Measurements from ENCODE around the gene FAM227A. TPM values are rescaled to one million over a fixed set of nuclear protein-coding genes. Genes with fewer than 3 reads are reported as not detected.

Gene FAM227A
- total and polyA plus RNA-seq, 2 of the 13 experiments (the other 11 are each of a cell fraction or from before 2014, with no cell fraction given) = 1.0 to 1.5 TPM

DNA sequence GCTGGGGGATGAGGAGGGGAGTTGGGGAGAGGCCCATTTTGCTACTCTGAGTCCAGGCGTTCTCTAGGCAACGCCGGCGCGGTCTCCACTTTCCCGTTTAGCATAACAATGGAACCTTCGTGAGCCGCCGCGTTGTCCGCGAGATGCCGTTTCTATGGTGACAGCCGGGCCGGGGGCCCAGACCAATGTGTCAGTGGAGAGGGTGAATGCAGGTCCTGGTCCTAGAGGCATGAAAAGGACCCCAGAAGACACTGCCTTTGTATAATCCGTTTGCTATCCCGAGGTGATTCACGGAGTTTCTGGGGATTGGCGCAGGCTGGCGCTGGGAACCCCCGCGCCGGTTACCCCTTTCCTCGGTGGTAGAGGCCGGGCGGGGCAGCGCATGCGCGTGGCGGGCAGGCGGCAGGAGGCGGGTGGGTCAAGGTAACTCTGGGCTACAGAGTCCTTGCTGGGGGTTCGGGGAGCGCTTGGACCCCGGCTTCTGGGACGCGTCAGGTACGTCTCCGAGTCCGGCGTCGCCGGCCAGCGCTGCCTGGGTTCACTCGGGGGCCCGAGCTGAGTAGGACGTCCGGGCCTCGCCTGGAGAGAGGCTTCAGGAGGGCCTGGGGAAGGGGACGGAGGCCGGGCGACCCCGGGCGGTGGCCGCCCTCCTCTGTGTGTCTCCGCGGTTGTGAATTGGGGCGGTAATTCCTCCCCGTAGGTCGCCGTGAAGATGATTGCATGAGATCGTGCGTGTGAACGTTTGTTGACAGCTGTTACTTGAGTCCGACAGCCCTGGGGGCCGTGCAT is at the start of gene FAM227A, which contains the start of gene CBY1 (continued):
- TF ChIP-seq, protein P1, sequence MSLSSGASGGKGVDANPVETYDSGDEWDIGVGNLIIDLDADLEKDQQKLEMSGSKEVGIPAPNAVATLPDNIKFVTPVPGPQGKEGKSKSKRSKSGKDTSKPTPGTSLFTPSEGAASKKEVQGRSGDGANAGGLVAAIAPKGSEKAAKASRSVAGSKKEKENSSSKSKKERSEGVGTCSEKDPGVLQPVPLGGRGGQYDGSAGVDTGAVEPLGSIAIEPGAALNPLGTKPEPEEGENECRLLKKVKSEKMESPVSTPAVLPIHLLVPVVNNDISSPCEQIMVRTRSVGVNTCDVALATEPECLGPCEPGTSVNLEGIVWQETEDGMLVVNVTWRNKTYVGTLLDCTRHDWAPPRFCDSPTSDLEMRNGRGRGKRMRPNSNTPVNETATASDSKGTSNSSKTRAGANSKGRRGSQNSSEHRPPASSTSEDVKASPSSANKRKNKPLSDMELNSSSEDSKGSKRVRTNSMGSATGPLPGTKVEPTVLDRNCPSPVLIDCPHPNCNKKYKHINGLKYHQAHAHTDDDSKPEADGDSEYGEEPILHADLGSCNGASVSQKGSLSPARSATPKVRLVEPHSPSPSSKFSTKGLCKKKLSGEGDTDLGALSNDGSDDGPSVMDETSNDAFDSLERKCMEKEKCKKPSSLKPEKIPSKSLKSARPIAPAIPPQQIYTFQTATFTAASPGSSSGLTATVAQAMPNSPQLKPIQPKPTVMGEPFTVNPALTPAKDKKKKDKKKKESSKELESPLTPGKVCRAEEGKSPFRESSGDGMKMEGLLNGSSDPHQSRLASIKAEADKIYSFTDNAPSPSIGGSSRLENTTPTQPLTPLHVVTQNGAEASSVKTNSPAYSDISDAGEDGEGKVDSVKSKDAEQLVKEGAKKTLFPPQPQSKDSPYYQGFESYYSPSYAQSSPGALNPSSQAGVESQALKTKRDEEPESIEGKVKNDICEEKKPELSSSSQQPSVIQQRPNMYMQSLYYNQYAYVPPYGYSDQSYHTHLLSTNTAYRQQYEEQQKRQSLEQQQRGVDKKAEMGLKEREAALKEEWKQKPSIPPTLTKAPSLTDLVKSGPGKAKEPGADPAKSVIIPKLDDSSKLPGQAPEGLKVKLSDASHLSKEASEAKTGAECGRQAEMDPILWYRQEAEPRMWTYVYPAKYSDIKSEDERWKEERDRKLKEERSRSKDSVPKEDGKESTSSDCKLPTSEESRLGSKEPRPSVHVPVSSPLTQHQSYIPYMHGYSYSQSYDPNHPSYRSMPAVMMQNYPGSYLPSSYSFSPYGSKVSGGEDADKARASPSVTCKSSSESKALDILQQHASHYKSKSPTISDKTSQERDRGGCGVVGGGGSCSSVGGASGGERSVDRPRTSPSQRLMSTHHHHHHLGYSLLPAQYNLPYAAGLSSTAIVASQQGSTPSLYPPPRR (CRISPR knock-in tag; IDR thresholded peaks at IDR 0.05; ENCODE audit: borderline replicate concordance) = no peak
- TF ChIP-seq ZFP90 (CRISPR knock-in tag; IDR thresholded peaks at IDR 0.05; ENCODE audit: borderline replicate concordance) (peak; percentile 62; the same call in 1 of the 2 replicates), RBAK (CRISPR knock-in tag; IDR thresholded peaks at IDR 0.05) (no peak), FOXO1 (CRISPR knock-in tag; IDR thresholded peaks at IDR 0.05) (no peak), HNRNPLL (IDR thresholded peaks at IDR 0.05; ENCODE audit: low read depth, low read length, poor library complexity, severe bottlenecking) (peak; percentile 26), IKZF4 (CRISPR knock-in tag; IDR thresholded peaks at IDR 0.05; ENCODE audit: borderline replicate concordance, low read depth, not compliant biosample characterization) (peak; percentile 52), KLF11 (CRISPR knock-in tag; IDR thresholded peaks at IDR 0.05) (no peak), ATAD3A (CRISPR knock-in tag; IDR thresholded peaks at IDR 0.05) (no peak), ZNF484 (CRISPR knock-in tag; IDR thresholded peaks at IDR 0.05; ENCODE audit: borderline replicate concordance, low read depth) (no peak), ZNF746 (CRISPR knock-in tag; IDR thresholded peaks at IDR 0.05) (no peak)
- TF ChIP-seq, protein P2, sequence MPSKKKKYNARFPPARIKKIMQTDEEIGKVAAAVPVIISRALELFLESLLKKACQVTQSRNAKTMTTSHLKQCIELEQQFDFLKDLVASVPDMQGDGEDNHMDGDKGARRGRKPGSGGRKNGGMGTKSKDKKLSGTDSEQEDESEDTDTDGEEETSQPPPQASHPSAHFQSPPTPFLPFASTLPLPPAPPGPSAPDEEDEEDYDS (CRISPR knock-in tag; IDR thresholded peaks at IDR 0.05) = no peak
- TF ChIP-seq, protein P3, sequence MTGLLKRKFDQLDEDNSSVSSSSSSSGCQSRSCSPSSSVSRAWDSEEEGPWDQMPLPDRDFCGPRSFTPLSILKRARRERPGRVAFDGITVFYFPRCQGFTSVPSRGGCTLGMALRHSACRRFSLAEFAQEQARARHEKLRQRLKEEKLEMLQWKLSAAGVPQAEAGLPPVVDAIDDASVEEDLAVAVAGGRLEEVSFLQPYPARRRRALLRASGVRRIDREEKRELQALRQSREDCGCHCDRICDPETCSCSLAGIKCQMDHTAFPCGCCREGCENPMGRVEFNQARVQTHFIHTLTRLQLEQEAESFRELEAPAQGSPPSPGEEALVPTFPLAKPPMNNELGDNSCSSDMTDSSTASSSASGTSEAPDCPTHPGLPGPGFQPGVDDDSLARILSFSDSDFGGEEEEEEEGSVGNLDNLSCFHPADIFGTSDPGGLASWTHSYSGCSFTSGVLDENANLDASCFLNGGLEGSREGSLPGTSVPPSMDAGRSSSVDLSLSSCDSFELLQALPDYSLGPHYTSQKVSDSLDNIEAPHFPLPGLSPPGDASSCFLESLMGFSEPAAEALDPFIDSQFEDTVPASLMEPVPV (CRISPR knock-in tag; IDR thresholded peaks at IDR 0.05) = no peak
- TF ChIP-seq, protein P4, sequence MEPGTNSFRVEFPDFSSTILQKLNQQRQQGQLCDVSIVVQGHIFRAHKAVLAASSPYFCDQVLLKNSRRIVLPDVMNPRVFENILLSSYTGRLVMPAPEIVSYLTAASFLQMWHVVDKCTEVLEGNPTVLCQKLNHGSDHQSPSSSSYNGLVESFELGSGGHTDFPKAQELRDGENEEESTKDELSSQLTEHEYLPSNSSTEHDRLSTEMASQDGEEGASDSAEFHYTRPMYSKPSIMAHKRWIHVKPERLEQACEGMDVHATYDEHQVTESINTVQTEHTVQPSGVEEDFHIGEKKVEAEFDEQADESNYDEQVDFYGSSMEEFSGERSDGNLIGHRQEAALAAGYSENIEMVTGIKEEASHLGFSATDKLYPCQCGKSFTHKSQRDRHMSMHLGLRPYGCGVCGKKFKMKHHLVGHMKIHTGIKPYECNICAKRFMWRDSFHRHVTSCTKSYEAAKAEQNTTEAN (CRISPR knock-in tag; conservative IDR thresholded peaks at IDR 0.05) = peak; percentile 42; the same call in 1 of the 2 replicates
- TF ChIP-seq, protein P5, sequence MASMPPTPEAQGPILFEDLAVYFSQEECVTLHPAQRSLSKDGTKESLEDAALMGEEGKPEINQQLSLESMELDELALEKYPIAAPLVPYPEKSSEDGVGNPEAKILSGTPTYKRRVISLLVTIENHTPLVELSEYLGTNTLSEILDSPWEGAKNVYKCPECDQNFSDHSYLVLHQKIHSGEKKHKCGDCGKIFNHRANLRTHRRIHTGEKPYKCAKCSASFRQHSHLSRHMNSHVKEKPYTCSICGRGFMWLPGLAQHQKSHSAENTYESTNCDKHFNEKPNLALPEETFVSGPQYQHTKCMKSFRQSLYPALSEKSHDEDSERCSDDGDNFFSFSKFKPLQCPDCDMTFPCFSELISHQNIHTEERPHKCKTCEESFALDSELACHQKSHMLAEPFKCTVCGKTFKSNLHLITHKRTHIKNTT (CRISPR knock-in tag; IDR thresholded peaks at IDR 0.05) = no peak
- TF ChIP-seq, protein P6, sequence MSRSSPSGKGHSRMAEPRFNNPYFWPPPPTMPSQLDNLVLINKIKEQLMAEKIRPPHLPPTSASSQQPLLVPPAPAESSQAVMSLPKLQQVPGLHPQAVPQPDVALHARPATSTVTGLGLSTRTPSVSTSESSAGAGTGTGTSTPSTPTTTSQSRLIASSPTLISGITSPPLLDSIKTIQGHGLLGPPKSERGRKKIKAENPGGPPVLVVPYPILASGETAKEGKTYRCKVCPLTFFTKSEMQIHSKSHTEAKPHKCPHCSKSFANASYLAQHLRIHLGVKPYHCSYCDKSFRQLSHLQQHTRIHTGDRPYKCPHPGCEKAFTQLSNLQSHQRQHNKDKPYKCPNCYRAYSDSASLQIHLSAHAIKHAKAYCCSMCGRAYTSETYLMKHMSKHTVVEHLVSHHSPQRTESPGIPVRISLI (CRISPR knock-in tag; IDR thresholded peaks at IDR 0.05; ENCODE audit: borderline replicate concordance) = no peak

Measured in HepG2 (cell line).